ENCODE results near the gene CLEC16A.

CLEC16A gene

GRCh38 chr16:11056090-11056992 lies 112.0 kb downstream of the CLEC16A start:
- in situ Hi-C loops (cut with HindIII; ENCODE audit: low pct_unique_long_range_greater_than_20kb, low sequenced_read_pairs), result no loop called here
- no peak for TF ChIP-seq JUND (IDR thresholded peaks at IDR 0.05; ENCODE audit: low read depth)
- no peak for DNase-seq (ENCODE audit: low read depth in 1 of 2, low spot score in 1 of 2)

GRCh38 chr16:11056993-11057649 lies 112.8 kb downstream of the CLEC16A start:
- in situ Hi-C loops (cut with HindIII; ENCODE audit: low pct_unique_long_range_greater_than_20kb, low sequenced_read_pairs), result no loop called here
- TF ChIP-seq JUND (IDR thresholded peaks at IDR 0.05; ENCODE audit: low read depth), result no peak

GRCh38 chr16:11057711-11058345 lies 113.5 kb downstream of the CLEC16A start:
- TF ChIP-seq JUND (IDR thresholded peaks at IDR 0.05; ENCODE audit: low read depth), result no peak
- in situ Hi-C loops (cut with HindIII; ENCODE audit: low pct_unique_long_range_greater_than_20kb, low sequenced_read_pairs), result no loop called here
- no peak for DNase-seq (ENCODE audit: low read depth in 1 of 2, low spot score in 1 of 2)

More at GRCh38 chr16:11056993-11057649, 112.8 kb downstream of the CLEC16A start:
- no peak for DNase-seq (ENCODE audit: low read depth in 1 of 2, low spot score in 1 of 2)

- DNase-seq (ENCODE audit: low read depth in 1 of 2, low spot score in 1 of 2), result no peak
- TF ChIP-seq JUND (IDR thresholded peaks at IDR 0.05; ENCODE audit: low read depth), result no peak
- in situ Hi-C loops (cut with HindIII; ENCODE audit: low pct_unique_long_range_greater_than_20kb, low sequenced_read_pairs), result no loop called here
These were observed 114.5 kb downstream of the CLEC16A start for GRCh38 chr16:11058832-11059231.

GRCh38 chr16:11059588-11059987 lies 115.2 kb downstream of the CLEC16A start:
- TF ChIP-seq JUND (IDR thresholded peaks at IDR 0.05; ENCODE audit: low read depth), result no peak
- in situ Hi-C loops (cut with HindIII; ENCODE audit: low pct_unique_long_range_greater_than_20kb, low sequenced_read_pairs), result no loop called here
- no peak for DNase-seq (ENCODE audit: low read depth in 1 of 2, low spot score in 1 of 2)

GRCh38 chr16:11060364-11060763 lies 116.0 kb downstream of the CLEC16A start:
- in situ Hi-C loops (cut with HindIII; ENCODE audit: low pct_unique_long_range_greater_than_20kb, low sequenced_read_pairs), result no loop called here
- no peak for DNase-seq (ENCODE audit: low read depth in 1 of 2, low spot score in 1 of 2)
- TF ChIP-seq JUND (IDR thresholded peaks at IDR 0.05; ENCODE audit: low read depth), result no peak

- no peak for TF ChIP-seq JUND (IDR thresholded peaks at IDR 0.05; ENCODE audit: low read depth)
- in situ Hi-C loops (cut with HindIII; ENCODE audit: low pct_unique_long_range_greater_than_20kb, low sequenced_read_pairs), result no loop called here
- DNase-seq (ENCODE audit: low read depth in 1 of 2, low spot score in 1 of 2), result no peak
These were observed 116.5 kb downstream of the CLEC16A start for GRCh38 chr16:11060842-11061241.

- TF ChIP-seq JUND (IDR thresholded peaks at IDR 0.05; ENCODE audit: low read depth), result no peak
- DNase-seq (ENCODE audit: low read depth in 1 of 2, low spot score in 1 of 2), result no peak
- in situ Hi-C loops (cut with HindIII; ENCODE audit: low pct_unique_long_range_greater_than_20kb, low sequenced_read_pairs), result no loop called here
These were observed 117.4 kb downstream of the CLEC16A start for GRCh38 chr16:11061629-11062270.

- in situ Hi-C loops (cut with HindIII; ENCODE audit: low pct_unique_long_range_greater_than_20kb, low sequenced_read_pairs), result no loop called here
- no peak for DNase-seq (ENCODE audit: low read depth in 1 of 2, low spot score in 1 of 2)
- no peak for TF ChIP-seq JUND (IDR thresholded peaks at IDR 0.05; ENCODE audit: low read depth)
These were observed 119.3 kb downstream of the CLEC16A start for GRCh38 chr16:11063448-11064201.

GRCh38 chr16:11064202-11064540 lies 119.8 kb downstream of the CLEC16A start:
- DNase-seq (ENCODE audit: low read depth in 1 of 2, low spot score in 1 of 2), result no peak
- in situ Hi-C loops (cut with HindIII; ENCODE audit: low pct_unique_long_range_greater_than_20kb, low sequenced_read_pairs), result no loop called here
- TF ChIP-seq JUND (IDR thresholded peaks at IDR 0.05; ENCODE audit: low read depth), result no peak

- no peak for TF ChIP-seq JUND (IDR thresholded peaks at IDR 0.05; ENCODE audit: low read depth)
- in situ Hi-C loops (cut with HindIII; ENCODE audit: low pct_unique_long_range_greater_than_20kb, low sequenced_read_pairs), result no loop called here
- no peak for DNase-seq (ENCODE audit: low read depth in 1 of 2, low spot score in 1 of 2)
These were observed 120.5 kb downstream of the CLEC16A start for GRCh38 chr16:11064851-11065250.
